GM19043 (cell line): ENCODE measurements around the gene SLC25A34.

ENCODE experiments used
- ATAC-seq: cut with Tn5 transposase; IDR thresholded peaks from one replicate; pipeline ENCODE4 v1.9.1; 2021; ENCODE audit warnings: low read depth; ENCODE audit not compliant: unreplicated experiment

Gene SLC25A34

DNA sequence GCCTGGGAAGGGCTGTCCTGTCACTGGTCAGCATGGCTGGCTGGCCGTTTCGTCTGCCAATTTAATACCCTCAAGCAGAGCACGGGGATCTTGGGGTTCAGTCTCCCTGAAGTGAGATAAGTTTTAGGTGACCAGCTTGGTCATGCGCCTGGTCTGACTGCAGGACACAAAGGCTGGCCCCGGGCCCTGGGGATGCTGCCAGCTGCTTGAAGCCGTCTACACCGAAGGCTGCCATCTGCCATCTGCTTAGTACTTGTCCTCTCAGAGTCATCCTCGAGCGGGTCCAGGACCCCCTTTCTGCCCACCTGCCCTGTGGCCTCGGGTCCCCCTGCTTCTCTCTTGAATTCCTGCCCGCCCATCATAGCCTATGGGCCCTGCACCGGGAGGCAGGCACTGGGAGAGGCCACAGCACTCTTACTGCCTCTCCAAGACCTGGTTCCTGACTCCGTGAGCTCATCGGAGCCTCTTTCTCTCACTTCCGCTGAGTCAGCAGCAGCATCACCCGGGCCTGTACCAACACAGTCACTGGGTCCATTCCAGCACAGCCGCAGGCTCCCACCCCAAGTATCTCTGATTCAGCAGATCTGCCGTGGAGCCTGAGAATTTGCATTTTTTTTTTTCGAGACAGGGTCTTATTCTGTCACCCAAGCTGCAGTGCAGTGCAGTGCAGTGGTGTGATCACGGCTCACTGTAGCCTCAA is 29.6 kb downstream of the SLC25A34 start:
- no peak for ATAC-seq

DNA sequence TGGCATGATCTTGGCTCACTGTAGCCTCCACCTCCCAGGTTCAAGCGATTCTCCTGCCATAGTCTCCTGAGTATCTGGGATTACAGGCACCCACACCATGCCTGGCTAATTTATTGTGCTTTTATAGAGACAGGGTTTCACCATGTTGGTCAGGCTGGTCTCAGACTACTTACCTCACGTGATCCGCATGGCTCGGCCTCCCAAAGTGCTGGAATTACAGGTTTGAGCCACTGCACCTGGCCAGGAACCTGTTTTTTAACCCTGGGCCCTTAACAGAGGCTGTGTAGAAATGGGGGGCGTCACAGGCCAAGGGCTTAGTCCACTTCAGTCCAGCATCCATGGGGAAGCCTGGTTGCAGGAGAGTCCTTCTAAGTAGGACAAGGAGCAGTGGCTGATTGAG is 31.9 kb downstream of the SLC25A34 start:
- ATAC-seq, result no peak

DNA sequence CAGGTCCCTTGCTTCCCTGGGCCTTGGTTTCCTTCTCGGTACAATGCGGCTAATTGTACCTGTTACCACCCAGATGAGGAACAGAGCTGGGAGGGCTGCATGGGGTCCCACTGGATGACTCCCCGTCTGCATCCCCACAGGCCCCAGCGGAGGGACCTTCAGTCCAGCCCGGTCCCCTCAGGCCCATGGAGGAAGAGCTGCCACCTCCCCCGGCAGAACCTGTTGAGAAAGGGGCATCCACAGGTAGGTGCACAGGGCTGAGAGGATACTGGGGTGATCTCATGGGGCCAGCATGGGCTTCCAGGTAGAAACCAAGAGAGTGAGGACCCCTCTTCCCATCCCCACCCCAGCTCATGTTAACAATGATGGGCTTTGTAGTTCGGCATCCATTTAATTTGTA is 32.3 kb downstream of the SLC25A34 start:
- ATAC-seq, result no peak

DNA sequence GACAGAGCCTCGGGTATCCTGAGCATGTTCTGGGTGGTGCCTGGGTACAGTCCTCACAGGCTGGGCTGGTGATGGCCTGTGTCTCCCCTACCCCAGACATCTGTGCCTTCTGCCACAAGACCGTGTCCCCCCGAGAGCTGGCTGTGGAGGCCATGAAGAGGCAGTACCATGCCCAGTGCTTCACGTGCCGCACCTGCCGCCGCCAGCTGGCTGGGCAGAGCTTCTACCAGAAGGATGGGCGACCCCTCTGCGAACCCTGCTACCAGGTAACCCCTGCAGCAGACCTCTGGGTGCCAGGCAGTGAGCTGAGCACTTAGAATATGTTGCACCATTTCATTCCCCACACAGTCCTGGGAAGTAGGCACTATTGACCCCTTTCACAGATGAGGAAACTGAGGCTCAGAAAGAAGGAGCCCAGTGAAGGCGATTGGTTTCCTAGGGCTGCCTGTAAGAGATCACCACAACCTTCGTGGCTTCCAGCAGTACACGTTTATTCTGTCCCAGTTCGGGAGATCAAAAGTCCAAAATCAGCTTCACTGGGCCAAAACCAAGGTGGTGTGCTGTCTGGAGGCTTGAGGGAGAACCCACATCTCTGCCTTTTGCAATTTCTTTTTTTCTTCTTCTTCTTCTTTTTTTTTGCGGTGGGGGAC is 34.4 kb downstream of the SLC25A34 start:
- no peak for ATAC-seq

DNA sequence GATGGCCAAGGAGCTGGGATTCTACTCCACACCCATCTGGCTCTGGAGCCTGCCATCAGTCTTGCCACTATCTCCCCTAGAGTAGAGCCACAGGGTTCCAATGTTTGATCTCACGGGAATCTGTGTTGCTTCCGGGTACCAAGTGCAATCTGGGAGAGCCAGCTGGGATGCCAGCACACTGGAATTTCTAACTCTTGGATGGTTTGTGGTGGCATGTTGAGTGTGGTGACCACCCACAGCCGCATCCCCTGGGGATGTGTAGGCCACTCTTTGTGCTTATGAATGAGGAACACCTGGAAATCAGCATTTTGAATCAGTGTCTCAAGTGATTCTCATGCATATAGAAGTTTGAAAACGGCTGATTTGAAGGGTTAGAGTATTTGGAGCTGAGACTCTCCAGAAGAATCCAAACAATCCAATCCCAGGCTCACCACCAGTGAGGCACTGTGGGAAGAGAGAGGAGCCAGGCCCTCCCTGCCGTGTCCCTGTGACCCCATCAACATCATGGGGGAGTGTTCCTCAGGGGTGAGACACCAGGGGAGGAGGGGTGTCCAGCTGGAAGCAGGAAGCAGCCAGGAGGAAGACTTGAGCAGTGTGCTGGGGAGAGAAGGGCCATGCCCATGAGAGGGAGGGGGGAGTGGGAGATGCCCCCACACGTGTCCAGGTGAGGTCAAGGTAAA is 35.9 kb downstream of the SLC25A34 start:
- no peak for ATAC-seq

DNA sequence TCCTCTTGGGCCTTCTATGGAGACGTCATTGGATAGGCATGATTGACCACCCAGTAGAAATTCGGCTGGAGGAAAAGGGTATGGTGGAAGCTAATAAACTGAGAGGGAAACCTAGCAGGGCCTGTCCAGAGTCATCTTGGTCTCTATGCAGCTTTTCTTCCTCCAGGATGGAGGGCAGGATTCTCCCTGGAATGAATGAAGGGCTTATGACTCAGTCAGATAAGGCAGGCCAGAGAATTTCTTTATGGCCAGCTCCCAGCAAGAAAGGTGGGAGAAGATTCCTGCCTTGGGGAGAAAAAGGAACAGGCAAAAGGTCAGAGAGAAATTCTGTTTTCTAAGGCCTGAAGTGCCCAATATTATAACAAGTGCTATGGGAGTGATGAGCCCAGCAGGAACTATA is 39.6 kb downstream of the SLC25A34 start:
- ATAC-seq, result no peak

DNA sequence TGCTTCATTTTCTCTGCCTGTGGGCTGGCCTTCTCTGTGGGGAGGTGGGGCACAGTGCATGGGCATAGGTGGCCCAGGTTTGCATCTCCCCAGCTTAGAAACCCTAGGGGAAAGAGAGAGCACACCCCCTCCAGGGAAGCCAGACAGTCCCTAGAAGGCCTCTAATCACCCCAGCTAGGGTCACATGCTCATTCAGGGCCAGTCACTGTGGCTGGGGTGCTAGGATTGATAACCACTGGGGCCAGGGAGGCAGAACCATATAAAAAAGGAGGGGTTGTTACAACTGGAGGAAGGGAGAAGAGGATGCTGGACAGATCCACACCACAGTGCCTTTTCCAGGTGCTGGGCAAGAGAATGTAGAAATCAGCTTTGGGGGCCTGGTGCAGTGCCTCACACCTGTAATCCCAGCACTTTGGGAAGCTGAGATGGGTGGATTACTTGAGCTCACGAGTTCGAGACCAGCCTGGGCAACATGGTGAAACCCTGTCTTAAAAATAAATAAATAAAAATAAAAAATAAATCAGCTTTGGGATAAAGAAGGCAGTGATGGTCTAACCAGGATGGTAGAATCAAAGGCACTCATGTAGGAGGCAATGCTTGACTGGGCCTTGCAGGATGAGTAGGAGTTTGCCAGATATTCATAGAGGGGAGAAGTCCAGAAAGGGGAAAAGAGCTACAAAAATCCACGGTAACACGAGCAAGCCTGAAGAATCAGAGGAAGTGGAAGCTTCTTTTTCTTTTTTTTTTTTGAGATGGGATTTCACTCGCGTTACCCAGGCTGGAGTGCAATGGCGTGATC is 42.0 kb downstream of the SLC25A34 start:
- ATAC-seq, result no peak

DNA sequence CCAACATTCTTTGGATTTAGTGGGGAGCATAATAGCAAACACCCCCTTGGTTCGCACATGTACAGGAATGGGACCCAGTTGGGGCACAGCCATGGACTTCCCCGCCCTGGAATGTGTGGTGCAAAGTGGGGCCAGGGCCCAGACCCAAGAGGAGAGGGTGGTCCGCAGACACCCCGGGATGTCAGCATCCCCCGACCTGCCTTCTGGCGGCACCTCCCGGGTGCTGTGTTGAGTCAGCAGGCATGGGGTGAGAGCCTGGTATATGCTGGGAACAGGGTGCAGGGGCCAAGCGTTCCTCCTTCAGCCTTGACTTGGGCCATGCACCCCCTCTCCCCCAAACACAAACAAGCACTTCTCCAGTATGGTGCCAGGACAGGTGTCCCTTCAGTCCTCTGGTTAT is 49.6 kb downstream of the SLC25A34 start:
- no peak for ATAC-seq

DNA sequence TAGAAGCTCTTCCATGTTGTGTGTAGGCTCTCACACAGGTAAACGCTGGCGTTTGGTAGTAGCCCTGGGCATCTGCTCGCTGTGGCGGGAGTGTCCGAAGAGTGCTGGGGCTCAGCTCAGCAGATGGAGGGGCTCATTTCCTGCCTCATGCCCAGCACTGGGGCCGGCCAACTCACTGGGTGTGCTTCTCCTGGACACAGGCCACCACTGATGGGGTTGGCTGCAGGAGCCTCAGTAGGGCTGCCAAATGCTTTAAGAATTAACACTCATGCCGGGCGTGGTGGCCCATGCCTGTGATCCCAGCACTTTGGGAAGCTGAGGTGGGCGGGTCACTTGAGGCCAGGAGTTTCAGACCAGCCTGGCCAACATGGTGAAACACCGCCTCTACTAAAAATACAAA is 50.5 kb downstream of the SLC25A34 start:
- no peak for ATAC-seq

DNA sequence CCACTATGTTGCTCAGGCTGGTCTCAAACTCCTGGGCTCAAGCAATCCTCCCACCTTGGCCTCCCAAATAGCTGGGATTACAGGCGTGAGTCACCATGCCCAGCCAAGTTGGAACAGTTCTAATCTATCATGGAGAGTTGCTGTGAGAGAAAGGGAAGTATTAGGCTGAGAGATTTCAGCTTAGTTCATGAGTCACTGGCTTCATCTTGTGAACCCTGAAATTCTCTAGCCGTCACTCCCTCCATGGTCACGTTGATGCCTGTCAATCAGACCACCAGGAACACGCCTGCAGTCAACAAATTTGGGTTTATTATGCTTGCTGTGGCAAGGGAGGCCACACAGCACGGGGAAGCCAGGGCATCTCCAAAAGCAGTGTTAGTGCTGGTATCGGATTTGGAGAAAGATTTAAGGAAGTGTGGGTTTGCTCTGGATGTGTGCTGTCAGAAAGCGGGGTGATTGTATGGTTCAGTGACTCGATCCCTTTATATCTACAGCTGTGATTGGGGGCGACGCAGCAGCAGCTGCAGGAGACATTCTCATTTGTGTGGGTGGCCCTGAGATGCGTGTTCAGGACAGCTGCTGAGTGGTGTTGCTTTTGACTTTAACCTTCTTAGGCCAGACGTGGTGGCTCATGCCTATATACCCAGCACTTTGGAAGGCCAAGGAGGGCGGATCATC is 52.7 kb downstream of the SLC25A34 start:
- ATAC-seq, result no peak
